Heart left ventricle (tissue), 16 donors: ENCODE results near the gene FADS6. TPM values are rescaled to one million over a fixed set of nuclear protein-coding genes. Genes with fewer than 3 reads are reported as not detected.
A peak's percentile ranks its signal among the peaks of the same experiment; 100 is the strongest.

ENCODE experiments used
- ATAC-seq, 4 donors: fragments of 200-7000 bp; cut with Tn5 transposase; one replicate each; pipeline ENCODE4 v1.9.1; 2020 to 2022; ENCODE audit warnings: moderate library complexity in 4 of 4, mild to moderate bottlenecking in 3 of 4, moderate number of reproducible peaks in 1 of 4
- DNase-seq, 5 donors: peaks; one replicate each; pipeline ENCODE4 v3.0.0-alpha.2; 2020
- H3K27ac ChIP-seq, 12 donors: fragments of 200-600 bp; sonication (generic) in 4 of 12; one replicate each; pipeline versions ENCODE4 v1.5.0 to v1.8.0; 2016 to 2022; ENCODE audit warnings: mild to moderate bottlenecking in 2 of 12
- H3K27me3 ChIP-seq, 9 donors: fragments of 200-600 bp; sonication (generic) in 2 of 9; one replicate each; pipeline versions ENCODE4 v1.5.1 to v1.8.0; 2016 to 2022; ENCODE audit warnings: mild to moderate bottlenecking in 3 of 9
- H3K36me3 ChIP-seq, 9 donors: fragments of 200-600 bp; sonication (generic) in 2 of 9; one replicate each; pipeline versions ENCODE4 v1.5.0 to v1.8.0; 2018 to 2022; ENCODE audit warnings: mild to moderate bottlenecking in 2 of 9
- H3K4me1 ChIP-seq, 12 donors: fragments of 200-600 bp; sonication (generic) in 4 of 12; one replicate each; pipeline versions ENCODE4 v1.5.0 to v1.8.0; 2016 to 2022; ENCODE audit warnings: mild to moderate bottlenecking in 3 of 12
- H3K4me3 ChIP-seq, 12 donors: fragments of 200-600 bp; sonication (generic) in 4 of 12; one replicate each; pipeline versions ENCODE4 v1.5.0 to v1.8.0; 2017 to 2022; ENCODE audit warnings: mild to moderate bottlenecking in 9 of 12, moderate library complexity in 4 of 12
- H3K9me3 ChIP-seq, 12 donors: fragments of 200-600 bp; sonication (generic) in 4 of 12; one replicate each; pipeline versions ENCODE4 v1.5.0 to v1.8.0; 2016 to 2022; ENCODE audit warnings: mild to moderate bottlenecking in 1 of 12
- POLR2A ChIP-seq, 2 donors: fragments of 450-650 bp; IDR thresholded peaks; one replicate each; pipeline ENCODE4 v1.6.1; 2017; ENCODE audit warnings: antibody characterized with exemption in 2 of 2, mild to moderate bottlenecking in 2 of 2, moderate library complexity in 2 of 2
- WGBS, 4 donors: extraction: QIAGEN DNeasy Blood & Tissue Kit in 2 of 4; methylation state at CpG; one replicate each; pipeline versions ENCODE4 v1.1.5 to v1.1.7; 2013 to 2018; 5-methylcytosine and 5-hydroxymethylcytosine counted together
- intact Hi-C, 10 donors: fragments of 100-400 bp; cut with DNase I; formaldehyde crosslinking; loops; one replicate each; pipeline versions ENCODE4 v1.11.1 to v1.14.2; 2022
- polyA plus RNA-seq, 2 donors: library from polyadenylated mRNA; stranded (reverse); fragments of 200-250 nt; gene quantifications; one replicate each; pipeline ENCODE4 v1.2.3, GENCODE V29; 2013
- total RNA-seq, 9 donors: library from RNA; depleted of rRNA in 2 of 9; stranded (reverse); fragments of >200 nt in 2 of 9; fragmentation: NEBNext Ultra II Directional in 3 of 9; extraction: Animal tissue kit (Norgen Biotek cat#: 25700) in 3 of 9; gene quantifications; one replicate each; pipeline versions ENCODE4 v1.1.0 to v1.2.4, GENCODE V29; 2016 to 2023
- TF ChIP-seq, protein P1 (sequence below), 12 donors: fragments of 200-600 bp; sonication (generic) in 4 of 12; IDR thresholded peaks; one replicate each; pipeline versions ENCODE4 v1.5.0 to v1.8.0; 2018 to 2022; ENCODE audit warnings: antibody characterized with exemption in 12 of 12, mild to moderate bottlenecking in 5 of 12
- donor health status: ischemic (EF 13 %, LVEDD 7.1; RV severe dilation, severe dysfunction).
- donor health status: healthy with polysubstance abuse.
- donor health status: DM: no; HTN: yes; CAD: no.
- donor health status: DM: no; HTN: no; CAD: no.
- donor health status: ischemic (EF 25% LVEDD 6.9; RV normal size, moderate dysfunction).
- donor health status: ischemic (EF 25% LVEDD 5.7; RV mildly dilated, moderate dysfunction).
- donor health status: healthy.
- donor health status: DM: yes; HTN: yes; CAD: no.
- donor health status: ischemic (EF 35%, LVEDD 5.7; RV mildly dilated, moderate dysfunction).
- donor health status: nonischemic (EF 11% LVEDD 7.7; RV severe dilation, severe dysfunction).
- donor health status: DM: yes; HTN: yes; CAD: no.
- donor health status: PGD.
- donor health status: ischemic (EF 29% LVEDD 5.4; RV normal size, mild dysfunction).
- donor health status: nonischemic (EF 23%, LVEDD 6.1; RV moderate dilation, normal function).

The FADS6 gene
- total and polyA plus RNA-seq, 11 donors = not detected

DNA sequence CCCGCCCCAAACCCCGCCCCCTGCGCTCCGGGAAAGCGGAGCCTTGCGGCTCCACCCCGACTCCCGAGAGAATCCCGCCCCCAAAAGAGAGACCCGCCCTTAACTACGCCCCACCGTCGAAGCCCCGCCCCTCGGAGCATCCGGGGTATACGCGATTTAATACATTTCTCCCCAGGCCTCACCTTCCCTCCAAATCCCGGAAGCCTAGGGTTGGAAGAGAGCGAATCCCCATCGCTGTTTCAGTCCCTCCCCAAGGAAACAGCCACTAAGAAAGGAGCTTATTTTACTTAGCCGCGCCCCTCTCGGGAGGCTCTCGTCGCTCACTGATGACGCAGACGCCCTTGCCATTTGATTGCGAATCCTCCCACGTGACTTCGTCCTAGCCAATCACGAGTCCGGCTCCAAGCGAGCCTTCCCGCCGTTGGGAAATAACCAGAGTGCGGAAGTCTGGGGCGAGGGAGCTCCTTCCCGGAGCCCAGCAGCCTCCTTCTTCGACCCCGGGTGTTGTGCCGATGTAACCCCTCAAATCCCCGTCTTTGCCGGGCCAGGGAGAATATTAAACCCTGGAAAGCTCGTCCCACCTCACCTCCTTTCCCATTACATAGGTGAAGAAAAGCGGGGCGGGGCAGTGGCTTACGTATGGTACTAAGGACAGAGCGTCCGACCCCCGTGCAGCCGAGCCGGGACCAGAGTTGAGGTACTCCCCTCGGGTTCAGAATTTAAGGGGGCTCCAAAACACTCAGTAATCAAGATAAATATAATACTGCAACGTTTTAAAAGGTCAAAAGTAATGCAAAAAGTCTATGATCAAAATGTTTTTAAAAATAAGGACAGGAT is 20.2 kb downstream of the FADS6 start:
- Histone ChIP-seq H3K36me3 (no peaks in the 10 kb centered on the region), H3K4me3 (peak overlapping the region; percentile 45 to 78 (median 68)), H3K4me1 (peaks cover 3 to 38% (median 19%) of the 10 kb centered on the region in 12 donors), H3K27ac (peak overlapping the region; percentile 59 to 92 (median 88)), H3K27me3 (no peaks in the 10 kb centered on the region), H3K9me3 (no peaks in the 10 kb centered on the region)
- ATAC-seq (peak; percentile 95 to 97 (median 96)), DNase-seq (peak; percentile 99 to 100 (median 99))
- peak; percentile 86 to 96 for TF ChIP-seq POLR2A (IDR thresholded peaks at IDR 0.05)
- TF ChIP-seq, protein P1, sequence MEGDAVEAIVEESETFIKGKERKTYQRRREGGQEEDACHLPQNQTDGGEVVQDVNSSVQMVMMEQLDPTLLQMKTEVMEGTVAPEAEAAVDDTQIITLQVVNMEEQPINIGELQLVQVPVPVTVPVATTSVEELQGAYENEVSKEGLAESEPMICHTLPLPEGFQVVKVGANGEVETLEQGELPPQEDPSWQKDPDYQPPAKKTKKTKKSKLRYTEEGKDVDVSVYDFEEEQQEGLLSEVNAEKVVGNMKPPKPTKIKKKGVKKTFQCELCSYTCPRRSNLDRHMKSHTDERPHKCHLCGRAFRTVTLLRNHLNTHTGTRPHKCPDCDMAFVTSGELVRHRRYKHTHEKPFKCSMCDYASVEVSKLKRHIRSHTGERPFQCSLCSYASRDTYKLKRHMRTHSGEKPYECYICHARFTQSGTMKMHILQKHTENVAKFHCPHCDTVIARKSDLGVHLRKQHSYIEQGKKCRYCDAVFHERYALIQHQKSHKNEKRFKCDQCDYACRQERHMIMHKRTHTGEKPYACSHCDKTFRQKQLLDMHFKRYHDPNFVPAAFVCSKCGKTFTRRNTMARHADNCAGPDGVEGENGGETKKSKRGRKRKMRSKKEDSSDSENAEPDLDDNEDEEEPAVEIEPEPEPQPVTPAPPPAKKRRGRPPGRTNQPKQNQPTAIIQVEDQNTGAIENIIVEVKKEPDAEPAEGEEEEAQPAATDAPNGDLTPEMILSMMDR (IDR thresholded peaks at IDR 0.05) = no peak
- WGBS, 4 donors = 0 to 2% (median 0%) methylated on average over 18 to 55 of the region's 55 CpGs
- intact Hi-C loops = no loop called here

GRCh38 chr17:74872313-74873036 is 21.0 kb downstream of the FADS6 start, which contains the start of gene FDXR:
FDXR (minus strand) TSS chr17:74872994; CDS start chr17:74872944, 50 bp downstream.
- H3K27ac ChIP-seq = peak within 1 kb of the TSS; percentile 59 to 92 (median 88)
- no peaks in the 10 kb centered on the region for H3K36me3 ChIP-seq
- peak within 1 kb of the TSS; percentile 46 to 78 (median 68) for H3K4me3 ChIP-seq
- H3K27me3 ChIP-seq = no peaks in the 10 kb centered on the region
- intact Hi-C loops = no loop called here
- no peaks in the 10 kb centered on the region for H3K9me3 ChIP-seq
- H3K4me1 ChIP-seq = peaks cover 3 to 30% (median 14%) of the 10 kb centered on the region in 12 donors
- no peak for ATAC-seq
- WGBS, 4 donors = 6 to 11% (median 9%) methylated on average over 26 to 38 of the region's 38 CpGs
- no peak for DNase-seq
- TF ChIP-seq, protein P1 (IDR thresholded peaks at IDR 0.05) = no peak
- peak in 1 of 2 donors; percentile 74 for TF ChIP-seq POLR2A (IDR thresholded peaks at IDR 0.05)

DNA sequence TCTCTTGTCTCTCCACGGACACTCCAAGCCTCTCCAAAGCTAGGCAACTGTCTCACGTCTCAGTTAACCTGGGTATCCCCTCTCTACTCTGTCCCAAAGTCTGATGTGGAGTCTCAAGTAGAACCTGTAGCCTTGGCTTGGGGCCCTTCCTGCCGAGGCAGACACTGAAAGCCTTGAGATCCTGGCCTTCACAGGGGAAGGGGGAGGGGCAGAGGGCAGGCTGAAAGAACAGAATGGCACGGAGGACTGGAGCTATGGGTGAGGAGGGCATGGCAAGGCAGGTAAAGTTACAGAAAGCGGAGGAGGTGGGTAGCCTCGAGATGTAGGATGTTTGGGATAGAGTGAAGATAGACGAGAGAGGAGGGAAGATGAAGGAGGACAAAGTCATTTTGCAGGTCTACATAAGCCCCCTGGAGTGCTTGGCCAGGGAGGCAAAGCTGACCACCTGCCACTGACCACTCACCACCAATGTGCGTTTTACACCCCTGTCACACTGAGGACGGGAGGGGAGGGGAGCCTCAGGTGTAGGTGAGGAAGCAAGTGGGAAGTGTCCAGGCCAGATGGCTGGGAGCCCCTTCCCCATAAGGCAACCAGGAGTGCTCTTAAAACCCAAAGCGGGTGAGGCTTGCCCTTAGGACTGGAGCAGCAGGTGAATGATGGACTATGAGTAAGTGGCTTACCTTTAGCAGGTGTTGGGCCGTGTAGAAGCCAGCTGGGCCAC is 21.9 kb downstream of the FADS6 start:
- H3K27me3 ChIP-seq = no peaks in the 10 kb centered on the region
- no peaks in the 10 kb centered on the region for H3K9me3 ChIP-seq
- peaks cover 0 to 24% (median 11%) of the 10 kb centered on the region in 12 donors for H3K4me1 ChIP-seq
- peak overlapping the region in 4 of 12 donors; percentile 69 to 78 (median 72) for H3K4me3 ChIP-seq
- WGBS, 4 donors = 78 to 87% (median 82%) methylated on average over 11 of the region's 11 CpGs
- ATAC-seq = no peak
- no peaks in the 10 kb centered on the region for H3K36me3 ChIP-seq
- TF ChIP-seq POLR2A (IDR thresholded peaks at IDR 0.05) = no peak
- TF ChIP-seq, protein P1 (IDR thresholded peaks at IDR 0.05) = no peak
- intact Hi-C loops = no loop called here
- H3K27ac ChIP-seq = no peak overlapping the region
- DNase-seq = no peak
